Duodenal mucosa (tissue), 2 donors: ENCODE data around the gene NMRK2.

Experiments
- H3K27ac ChIP-seq: one replicate; pipeline ENCODE4 v1.7.0; 2013; ENCODE audit warnings: low read depth, low read length
- H3K27me3 ChIP-seq, 2 donors: one replicate each; pipeline ENCODE4 v1.7.0; 2013; ENCODE audit warnings: low read length in 2 of 2, control low read depth in 1 of 2; ENCODE audit not compliant: insufficient read depth in 2 of 2, control insufficient read depth in 1 of 2
- H3K36me3 ChIP-seq, 2 donors: one replicate each; pipeline ENCODE4 v1.7.0; 2013; ENCODE audit warnings: low read length in 2 of 2, control low read depth in 1 of 2; ENCODE audit not compliant: insufficient read depth in 2 of 2, control insufficient read depth in 1 of 2
- H3K4me1 ChIP-seq, 2 donors: one replicate each; pipeline ENCODE4 v1.7.0; 2013; ENCODE audit warnings: low read length in 2 of 2, control low read depth in 1 of 2; ENCODE audit not compliant: insufficient read depth in 2 of 2, control insufficient read depth in 1 of 2
- H3K4me3 ChIP-seq, 2 donors: one replicate each; pipeline ENCODE4 v1.7.0; 2013; ENCODE audit warnings: low read length in 2 of 2, low read depth in 1 of 2
- H3K9ac ChIP-seq, 2 donors: one replicate each; pipeline ENCODE4 v1.7.0; 2013; ENCODE audit warnings: low read length in 2 of 2, low read depth in 1 of 2
- H3K9me3 ChIP-seq, 2 donors: one replicate each; pipeline ENCODE4 v1.7.0; 2013; ENCODE audit warnings: low read length in 2 of 2, control low read depth in 1 of 2; ENCODE audit not compliant: control insufficient read depth in 1 of 2

The NMRK2 gene

DNA sequence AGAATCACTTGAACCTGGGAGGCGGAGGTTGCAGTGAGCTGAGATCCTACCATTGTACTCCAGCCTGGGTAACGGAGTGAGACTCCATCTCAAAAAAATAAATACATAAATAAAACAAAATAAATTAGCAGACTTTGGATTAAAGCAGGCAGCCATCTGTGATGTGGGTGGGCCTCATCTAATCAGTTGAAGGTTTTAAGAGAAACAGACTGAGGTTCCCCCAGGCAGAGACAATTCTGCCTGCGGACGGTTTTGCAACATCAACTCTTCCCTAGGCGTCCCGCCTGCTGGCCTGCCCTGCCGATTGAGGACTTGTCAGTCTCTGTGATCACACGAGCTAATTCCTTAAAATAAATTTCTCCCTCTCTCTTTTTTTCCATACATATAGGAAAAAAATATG is 28.6 kb upstream of the NMRK2 start:
- Histone ChIP-seq H3K36me3 (no peaks in the 10 kb centered on the region), H3K9ac (no peak overlapping the region), H3K27ac (no peak overlapping the region), H3K27me3 (no peaks in the 10 kb centered on the region), H3K4me3 (no peak overlapping the region), H3K9me3 (no peaks in the 10 kb centered on the region), H3K4me1 (no peaks in the 10 kb centered on the region)

DNA sequence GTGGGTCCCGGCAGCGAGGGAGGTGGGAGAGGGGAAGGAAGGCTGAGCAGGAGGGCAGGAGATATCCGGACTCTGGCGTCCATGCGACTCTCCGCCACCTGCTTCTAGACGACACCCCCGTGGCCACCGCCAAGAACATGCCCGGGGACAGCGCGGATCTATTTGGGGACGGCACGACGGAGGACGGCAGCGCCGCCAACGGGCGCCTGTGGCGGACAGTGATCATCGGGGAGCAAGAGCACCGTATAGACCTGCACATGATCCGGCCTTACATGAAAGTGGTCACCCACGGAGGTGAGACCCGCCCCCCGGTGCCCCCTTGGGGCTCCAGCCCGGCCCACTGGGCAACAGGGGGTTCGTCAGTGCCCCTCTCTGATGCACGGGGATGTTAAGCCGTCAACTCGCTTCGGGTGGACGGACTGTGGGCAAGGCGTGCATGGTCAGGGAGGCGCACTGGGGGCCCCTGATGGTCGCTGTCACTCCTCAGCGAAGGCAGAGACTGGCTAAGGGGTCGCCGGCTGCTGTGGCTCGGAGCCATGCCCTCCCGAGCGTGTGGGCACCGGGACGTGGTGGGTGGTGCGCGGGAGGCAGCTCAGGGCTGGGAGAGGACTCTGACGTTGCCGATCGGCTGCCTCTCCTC is 25.1 kb upstream of the NMRK2 start:
- Histone ChIP-seq H3K4me1 (no peaks in the 10 kb centered on the region), H3K36me3 (no peaks in the 10 kb centered on the region), H3K9ac (no peak overlapping the region), H3K4me3 (no peak overlapping the region), H3K9me3 (peaks cover 5 to 6% of the 10 kb centered on the region in 2 donors), H3K27me3 (no peaks in the 10 kb centered on the region), H3K27ac (no peak overlapping the region)

DNA sequence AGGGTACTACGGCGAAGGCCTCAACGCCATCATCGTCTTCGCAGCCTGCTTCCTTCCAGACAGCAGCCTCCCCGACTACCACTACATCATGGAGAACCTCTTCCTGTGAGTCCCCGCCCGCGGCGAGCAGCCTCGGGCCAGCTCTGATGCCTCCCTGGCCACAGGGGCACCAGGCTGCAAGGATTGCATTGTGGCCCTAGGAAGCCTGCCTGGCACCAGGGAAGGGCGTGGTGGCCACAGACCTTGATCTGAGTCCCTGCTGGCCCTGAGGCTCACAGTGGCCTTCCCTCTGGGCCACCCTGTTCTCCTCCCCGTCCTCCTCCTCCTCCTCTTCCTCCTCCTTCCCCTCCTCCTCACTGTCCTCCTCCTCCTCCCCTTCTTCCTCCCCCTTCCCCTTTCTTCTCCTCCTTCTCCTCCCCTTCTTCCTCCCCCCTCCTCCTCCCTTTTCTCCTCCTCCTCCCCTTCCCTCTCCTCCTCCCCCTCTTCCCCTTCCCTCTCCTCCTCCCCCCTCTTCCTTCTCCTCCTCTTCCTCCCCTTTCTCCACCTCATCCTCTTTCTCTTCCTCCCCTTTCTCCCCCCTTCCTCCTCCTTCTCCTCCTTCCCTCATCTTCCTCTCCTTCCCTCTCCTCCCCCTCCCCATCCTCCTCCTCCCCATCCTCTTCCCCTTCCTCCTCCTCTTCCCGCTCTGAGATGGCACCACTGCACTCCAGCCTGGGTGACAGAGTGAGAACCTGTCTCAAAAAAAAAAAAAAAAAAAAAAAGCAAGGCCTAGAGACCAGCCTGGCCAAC is 24.4 kb upstream of the NMRK2 start:
- Histone ChIP-seq H3K9me3 (peaks cover 5 to 6% of the 10 kb centered on the region in 2 donors), H3K27ac (no peak overlapping the region), H3K36me3 (no peaks in the 10 kb centered on the region), H3K27me3 (no peaks in the 10 kb centered on the region), H3K4me1 (no peaks in the 10 kb centered on the region), H3K4me3 (no peak overlapping the region), H3K9ac (no peak overlapping the region)

DNA sequence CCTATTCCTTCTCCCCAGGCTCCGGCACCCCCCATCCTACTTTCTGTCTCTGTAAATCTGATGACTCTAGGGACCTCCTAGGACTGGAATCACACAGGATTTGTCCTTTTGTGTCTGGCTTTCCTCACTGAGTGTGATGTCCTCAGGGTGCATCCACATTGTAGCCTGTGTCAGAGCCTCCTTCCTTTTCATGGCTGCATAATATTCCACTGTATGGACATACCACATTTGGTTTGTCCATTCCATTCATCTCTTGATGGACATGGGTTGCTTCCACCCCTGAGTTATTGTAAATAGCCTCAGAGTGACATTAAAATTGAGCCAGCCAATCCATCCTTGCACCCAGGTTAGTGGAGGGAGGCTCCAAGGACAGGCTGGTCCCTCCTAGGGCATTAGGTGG is 22.8 kb upstream of the NMRK2 start:
- Histone ChIP-seq H3K27me3 (no peaks in the 10 kb centered on the region), H3K4me1 (no peaks in the 10 kb centered on the region), H3K36me3 (no peaks in the 10 kb centered on the region), H3K4me3 (no peak overlapping the region), H3K9ac (no peak overlapping the region), H3K9me3 (peaks cover 5 to 6% of the 10 kb centered on the region in 2 donors), H3K27ac (no peak overlapping the region)

DNA sequence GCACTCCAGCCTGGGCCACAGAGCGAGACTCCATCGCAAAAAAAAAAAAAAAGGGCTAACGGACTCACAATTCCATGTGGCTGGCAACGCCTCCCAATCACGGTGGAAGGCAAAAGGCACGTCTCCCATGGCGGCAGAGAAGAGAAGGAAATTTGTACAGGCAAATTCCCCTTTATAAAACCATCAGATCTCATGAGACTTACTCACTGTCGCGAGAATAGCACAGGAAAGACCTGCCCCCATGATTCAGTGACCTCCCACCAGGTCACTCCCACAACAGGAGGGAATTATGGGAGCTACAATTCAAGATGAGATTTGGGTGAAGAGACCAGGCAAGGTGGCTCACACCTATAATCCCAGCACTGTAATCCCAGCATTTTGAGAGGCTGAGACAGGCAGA is 18.7 kb upstream of the NMRK2 start:
- Histone ChIP-seq H3K36me3 (no peaks in the 10 kb centered on the region), H3K9me3 (peaks cover 5 to 6% of the 10 kb centered on the region in 2 donors), H3K27me3 (no peaks in the 10 kb centered on the region), H3K4me3 (no peak overlapping the region), H3K4me1 (no peaks in the 10 kb centered on the region), H3K9ac (no peak overlapping the region), H3K27ac (no peak overlapping the region)

DNA sequence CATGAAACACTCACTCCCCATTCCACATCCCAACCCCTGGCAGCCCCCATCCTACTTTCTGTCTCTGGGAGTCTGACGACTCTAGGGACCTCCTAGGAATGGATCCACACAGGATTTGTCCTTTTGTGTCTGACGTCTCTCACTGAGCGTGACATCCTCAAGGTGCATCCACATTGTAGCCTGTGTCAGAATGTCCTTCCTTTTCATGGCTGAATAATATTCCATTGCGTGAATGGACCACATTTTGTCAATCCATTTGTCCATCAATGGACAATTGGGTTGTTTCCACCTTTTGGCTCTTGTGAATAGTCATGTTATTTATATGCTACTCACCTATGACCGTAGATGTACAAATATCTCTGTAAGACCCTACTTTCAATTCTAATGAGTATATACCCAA is 16.8 kb upstream of the NMRK2 start:
- Histone ChIP-seq H3K4me1 (no peaks in the 10 kb centered on the region), H3K4me3 (no peak overlapping the region), H3K27ac (no peak overlapping the region), H3K9me3 (peaks cover 0 to 4% of the 10 kb centered on the region in 2 donors), H3K9ac (no peak overlapping the region), H3K27me3 (no peaks in the 10 kb centered on the region), H3K36me3 (no peaks in the 10 kb centered on the region)

DNA sequence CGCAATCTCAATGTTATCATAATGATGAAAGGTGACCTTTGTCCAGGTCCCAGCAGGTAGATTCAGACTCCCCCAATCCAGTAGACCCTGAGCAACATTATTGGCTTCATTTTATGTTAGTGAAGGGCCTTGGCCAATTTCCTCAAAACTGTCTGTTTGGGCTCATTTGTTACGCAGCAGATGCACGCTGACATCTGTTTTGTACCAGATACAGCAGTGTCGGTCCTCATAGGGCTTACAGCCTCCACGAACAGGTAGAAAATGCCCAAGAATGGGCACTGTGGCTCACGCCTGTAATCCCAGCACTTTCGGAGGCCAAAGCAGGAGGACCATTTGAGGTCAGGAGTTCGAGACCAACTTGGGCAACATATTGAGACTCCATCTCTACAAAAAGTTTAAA is 13.1 kb upstream of the NMRK2 start:
- Histone ChIP-seq H3K4me1 (no peaks in the 10 kb centered on the region), H3K36me3 (no peaks in the 10 kb centered on the region), H3K27ac (no peak overlapping the region), H3K4me3 (no peak overlapping the region), H3K9ac (no peak overlapping the region), H3K27me3 (no peaks in the 10 kb centered on the region), H3K9me3 (peaks cover 6 to 10% of the 10 kb centered on the region in 2 donors)

DNA sequence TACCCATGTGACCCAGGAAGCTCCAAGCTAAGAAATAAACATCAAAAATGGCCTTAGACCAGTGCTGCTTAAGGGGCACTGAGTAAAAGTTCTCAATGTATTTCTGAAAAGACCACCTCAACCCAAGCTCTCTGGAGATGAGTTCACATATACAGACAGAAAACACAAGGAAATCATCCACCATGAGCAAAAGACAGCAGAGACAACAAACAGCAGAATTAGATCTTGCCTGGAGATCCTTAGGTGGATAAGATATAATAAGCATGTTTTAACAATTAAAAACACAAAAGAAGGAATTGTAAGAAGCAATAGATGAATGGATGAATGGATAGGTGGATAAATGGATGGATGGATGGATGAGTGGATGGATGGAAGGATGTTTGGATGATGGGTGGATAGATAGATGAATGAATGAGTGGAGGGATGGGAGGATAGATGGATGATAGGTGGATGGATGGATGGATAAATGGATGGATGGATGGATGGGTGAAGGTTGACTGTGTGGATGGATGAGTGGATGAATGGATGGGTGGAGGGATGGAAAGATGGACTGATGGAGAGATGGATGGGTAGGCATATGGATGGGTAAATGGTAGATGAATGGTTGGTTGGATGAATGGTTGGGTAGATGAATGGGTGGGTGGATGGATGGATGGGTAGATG is 9.6 kb upstream of the NMRK2 start:
- Histone ChIP-seq H3K4me3 (no peak overlapping the region), H3K27me3 (no peaks in the 10 kb centered on the region), H3K4me1 (no peaks in the 10 kb centered on the region), H3K9ac (no peak overlapping the region), H3K36me3 (no peaks in the 10 kb centered on the region), H3K9me3 (peaks cover 6 to 10% of the 10 kb centered on the region in 2 donors), H3K27ac (no peak overlapping the region)

DNA sequence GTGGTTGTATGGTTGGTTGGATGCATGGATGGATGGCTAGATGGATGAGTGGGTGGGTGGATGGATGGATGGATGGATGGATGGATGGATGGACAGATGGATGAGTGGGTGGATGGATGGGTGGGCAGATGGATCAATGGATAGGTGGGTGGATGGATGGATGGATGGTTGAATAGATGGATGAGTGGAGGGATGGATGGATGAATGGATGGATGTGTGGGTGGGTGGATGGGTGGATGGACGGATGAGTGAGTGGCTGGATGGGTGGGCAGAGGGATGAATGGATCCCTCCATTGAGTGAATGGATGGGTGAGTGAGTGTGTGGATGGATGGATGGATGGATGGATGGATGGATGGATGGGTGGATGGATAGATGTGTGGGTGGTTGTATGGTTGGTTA is 9.0 kb upstream of the NMRK2 start:
- H3K4me1 ChIP-seq: no peaks in the 10 kb centered on the region

DNA sequence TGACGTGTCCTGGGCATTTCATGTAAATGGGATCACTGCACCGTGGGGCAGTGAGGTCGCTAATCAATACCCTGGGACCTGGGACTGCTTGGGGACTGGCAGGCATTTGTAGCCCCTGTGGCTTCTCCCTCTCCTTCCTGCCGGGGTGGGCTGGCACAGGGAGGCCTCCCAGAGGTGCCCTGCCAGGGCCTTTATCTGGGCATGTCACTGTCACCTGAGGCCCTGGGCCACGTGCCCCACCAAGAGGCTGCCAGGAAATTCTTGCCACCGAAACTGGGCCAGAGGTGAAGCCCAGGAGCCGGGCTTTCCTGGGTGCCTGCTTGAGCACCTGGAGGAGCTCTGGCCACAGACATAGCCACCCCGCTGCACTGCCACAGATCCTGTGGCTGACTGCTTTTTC is 1.8 kb upstream of the NMRK2 start:
- Histone ChIP-seq H3K36me3 (no peaks in the 10 kb centered on the region), H3K9ac (no peak overlapping the region), H3K9me3 (no peaks in the 10 kb centered on the region), H3K4me1 (no peaks in the 10 kb centered on the region), H3K4me3 (no peak overlapping the region), H3K27me3 (peaks cover 0 to 9% of the 10 kb centered on the region in 2 donors), H3K27ac (no peak overlapping the region)

More for the DNA sequence above, 9.0 kb upstream of the NMRK2 start:
- no peak overlapping the region for H3K27ac ChIP-seq
- H3K36me3 ChIP-seq: no peaks in the 10 kb centered on the region
- H3K27me3 ChIP-seq: no peaks in the 10 kb centered on the region
- no peak overlapping the region for H3K9ac ChIP-seq
- no peak overlapping the region for H3K4me3 ChIP-seq
- peaks cover 6 to 10% of the 10 kb centered on the region in 2 donors for H3K9me3 ChIP-seq
